Gastroesophageal sphincter (tissue), 3 donors: ENCODE data around the gene RFC2.

Source experiments
- CTCF ChIP-seq, 4 experiments: fragments of 200-600 bp in 2 of 4; fragments of 450-650 bp in 2 of 4; sonication (generic) in 1 of 4; IDR thresholded peaks; one replicate each; pipeline ENCODE4 v1.5.1; 2017 to 2019; ENCODE audit warnings: antibody characterized with exemption in 4 of 4, mild to moderate bottlenecking in 2 of 4, moderate library complexity in 2 of 4
- POLR2A ChIP-seq, 2 donors: fragments of 450-650 bp; IDR thresholded peaks; one replicate each; pipeline ENCODE4 v1.6.1; 2017; ENCODE audit warnings: antibody characterized with exemption in 2 of 2, mild to moderate bottlenecking in 2 of 2, moderate library complexity in 1 of 2
- POLR2AphosphoS5 ChIP-seq: sonication (generic); formaldehyde crosslinking; IDR thresholded peaks from one replicate; pipeline ENCODE4 v1.6.1; 2017; ENCODE audit warnings: antibody characterized with exemption

- no peak for TF ChIP-seq CTCF (IDR thresholded peaks at IDR 0.05)
- no peak for TF ChIP-seq POLR2AphosphoS5
- TF ChIP-seq POLR2A (IDR thresholded peaks at IDR 0.05): no peak
Measured at GRCh38 chr7:74224511-74224832, 29.7 kb downstream of the RFC2 start.
